Measurements from ENCODE around the gene TLX3.
"Not testable (repeated sequence)": the region's sequence is repeated elsewhere in the genome, so short reads cannot be mapped to it uniquely, and the experiment has no call there.

Gene TLX3

DNA sequence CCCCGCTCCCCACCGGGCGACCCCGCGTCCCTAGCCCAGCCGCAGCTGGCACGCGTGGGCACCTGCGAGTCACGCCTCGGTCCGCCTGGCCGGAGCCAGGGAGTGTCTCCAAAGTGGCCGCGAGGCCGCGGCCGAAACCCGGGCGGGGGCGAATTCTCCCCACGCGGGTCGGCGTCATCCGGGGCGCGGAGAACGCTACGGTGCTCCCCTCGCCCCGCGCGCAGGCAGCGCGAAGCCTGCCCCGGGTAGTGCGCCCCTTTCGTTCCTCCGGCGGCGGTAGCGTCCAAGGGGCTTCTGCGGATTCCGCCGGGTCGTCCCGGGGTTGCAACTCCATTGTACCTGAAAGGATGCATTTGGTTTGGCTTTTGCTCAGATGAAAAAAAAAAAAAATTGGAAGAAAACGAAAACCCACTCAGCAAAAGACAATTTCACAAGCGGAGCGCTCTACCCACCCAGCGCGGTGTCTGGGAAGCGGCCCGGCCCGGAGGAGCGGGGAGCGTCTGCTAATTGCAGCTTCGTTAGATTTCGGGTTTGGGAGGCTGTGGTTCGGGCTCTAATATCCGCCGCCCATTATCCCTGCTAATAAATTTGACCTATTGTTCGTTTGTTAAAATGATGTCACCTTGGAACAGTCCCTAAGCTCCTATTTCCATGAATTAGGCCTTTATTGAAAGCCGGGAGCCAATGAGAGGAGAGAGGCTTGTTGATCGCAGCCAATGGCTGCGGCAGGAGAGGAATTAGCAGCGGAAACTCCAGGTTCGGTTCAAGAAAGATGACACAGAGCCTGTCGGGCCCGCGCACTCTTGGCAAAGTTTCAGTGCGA, at the start of gene TLX3:
TSS of gene TLX3 (plus strand) at position 796 of the 823 bp plus-strand sequence. CDS start 118 bp downstream, outside the sequence.
- no peak for DNase-seq

GRCh38 chr5:171261361-171261760, 47.7 kb upstream of the TLX3 start:
- no peak for DNase-seq

- no peak for DNase-seq
Observed at GRCh38 chr5:171261904-171262303, 47.1 kb upstream of the TLX3 start.

- DNase-seq: no peak
Observed at GRCh38 chr5:171263181-171263580, 45.9 kb upstream of the TLX3 start.

DNA sequence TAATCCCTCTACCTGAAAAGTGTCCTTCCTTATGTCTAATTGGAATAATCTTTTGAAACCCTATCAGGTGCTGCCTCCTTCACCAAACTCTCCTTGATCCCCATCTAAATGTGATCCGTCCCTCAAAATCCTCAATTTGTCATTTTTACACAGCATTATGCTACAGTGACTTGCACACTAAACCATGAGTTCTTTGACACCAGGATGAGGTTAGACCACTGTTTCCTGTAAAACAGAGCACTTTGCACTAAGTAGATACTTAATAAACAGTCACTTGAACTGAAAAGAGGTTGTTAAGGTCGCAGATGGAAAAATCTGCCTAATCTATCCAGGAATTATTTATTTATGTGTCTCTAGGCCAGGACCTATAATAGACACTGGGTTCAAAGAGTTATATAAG, 44.2 kb upstream of the TLX3 start:
- no peak for DNase-seq

- no peak for DNase-seq
Observed at GRCh38 chr5:171268700-171269620, 40.1 kb upstream of the TLX3 start.

GRCh38 chr5:171269717-171270116, 39.3 kb upstream of the TLX3 start:
- DNase-seq: no peak

- DNase-seq: no peak
Observed at GRCh38 chr5:171270136-171270535, 38.9 kb upstream of the TLX3 start.

GRCh38 chr5:171271798-171272197, 37.2 kb upstream of the TLX3 start:
- no peak for DNase-seq

DNA sequence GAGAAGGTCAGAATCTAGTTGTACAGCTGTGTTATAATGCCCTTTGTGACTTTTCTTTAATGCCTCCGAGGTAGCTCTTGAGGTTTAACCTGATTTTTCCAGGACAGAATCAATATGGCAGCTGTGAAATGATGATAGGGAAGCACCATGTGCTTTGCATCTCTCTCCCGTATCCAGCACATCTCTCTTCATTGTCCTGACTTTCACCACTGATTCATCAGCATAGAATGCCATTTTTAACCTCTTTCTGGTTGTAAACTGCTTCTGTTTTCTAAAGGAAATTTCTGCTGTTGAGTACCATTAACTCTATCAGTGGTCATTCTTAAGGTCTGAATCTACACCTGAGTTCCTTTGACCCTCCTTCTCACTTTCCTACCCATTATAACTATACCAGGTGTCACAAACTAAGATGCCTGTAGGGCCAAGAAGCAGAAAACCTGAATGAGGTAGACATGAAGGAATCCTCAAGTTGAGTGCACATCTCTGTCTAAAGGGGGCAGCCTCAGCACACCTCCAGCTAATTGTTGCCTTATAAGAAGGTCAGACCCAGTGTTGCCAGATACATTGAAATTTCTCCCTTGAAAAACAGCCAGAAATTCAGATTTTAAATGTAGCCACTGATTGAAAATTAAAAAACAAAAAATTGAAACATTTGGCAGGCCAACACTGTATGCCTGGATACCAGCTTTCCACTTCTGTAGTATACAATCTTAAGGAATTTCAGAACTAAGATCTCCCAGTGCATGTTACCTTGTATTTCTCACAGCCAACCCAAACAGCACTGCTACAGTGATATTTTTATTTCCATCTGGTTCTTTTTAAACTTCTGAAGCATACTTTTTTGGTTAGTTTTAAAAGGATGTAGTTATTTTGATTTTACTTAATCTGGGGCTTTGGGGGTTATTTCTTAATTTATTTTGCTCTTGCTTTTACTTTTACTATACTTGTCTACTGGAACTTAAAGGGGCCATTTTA, 35.8 kb upstream of the TLX3 start:
- DNase-seq: no peak

GRCh38 chr5:171275841-171276544, 33.1 kb upstream of the TLX3 start:
- DNase-seq: no peak

- no peak for DNase-seq
Observed at GRCh38 chr5:171283753-171284152, 25.3 kb upstream of the TLX3 start.

GRCh38 chr5:171285465-171285864, 23.6 kb upstream of the TLX3 start:
- DNase-seq: no peak

- DNase-seq: no peak
Observed at GRCh38 chr5:171288066-171288465, 21.0 kb upstream of the TLX3 start.

GRCh38 chr5:171291371-171291770, 17.7 kb upstream of the TLX3 start:
- no peak for DNase-seq

DNA sequence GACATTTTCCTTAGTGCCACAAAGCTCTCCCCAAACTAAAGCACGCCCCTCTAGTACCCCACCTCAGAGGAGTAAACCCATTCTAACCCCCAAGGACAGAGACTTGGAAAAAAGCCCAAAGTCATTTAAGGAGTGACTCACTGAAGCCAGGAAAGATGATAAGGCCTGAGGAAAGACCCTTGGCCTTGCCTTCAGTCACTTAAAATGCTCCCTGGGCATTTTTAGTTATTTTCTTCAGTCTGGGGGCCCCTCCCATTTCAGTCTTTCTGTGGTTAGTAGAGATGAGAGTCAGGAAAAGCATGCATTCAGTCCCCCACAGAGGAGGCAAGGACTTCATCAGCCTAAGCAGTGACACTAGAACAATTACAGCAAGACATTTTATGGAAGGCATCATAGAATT, 13.7 kb upstream of the TLX3 start:
- no peak for DNase-seq

GRCh38 chr5:171295801-171296200, 13.2 kb upstream of the TLX3 start:
- no peak for DNase-seq

DNA sequence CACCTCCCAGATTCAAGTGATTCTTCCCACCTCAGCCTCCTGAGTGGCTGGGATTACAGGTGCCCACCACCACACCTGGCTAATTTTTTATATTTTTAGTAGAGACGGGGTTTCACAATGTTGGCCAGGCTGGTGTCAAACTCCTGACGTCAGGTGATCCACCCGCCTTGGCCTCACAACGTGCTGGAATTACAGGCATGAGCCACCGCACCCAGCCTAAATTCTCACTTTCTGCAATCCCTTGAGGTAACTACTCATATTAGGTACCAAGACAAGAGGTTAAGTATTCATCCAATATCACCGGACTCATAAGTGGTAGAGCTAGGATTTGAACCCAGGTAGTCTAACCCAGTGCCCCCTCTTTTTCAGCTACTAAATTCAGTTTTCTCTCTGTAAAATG, 11.1 kb upstream of the TLX3 start:
- not testable (repeated sequence) for DNase-seq

GRCh38 chr5:171299228-171299627, 9.8 kb upstream of the TLX3 start:
- no peak for DNase-seq

- DNase-seq: no peak
Observed at GRCh38 chr5:171299851-171300250, 9.2 kb upstream of the TLX3 start.

DNA sequence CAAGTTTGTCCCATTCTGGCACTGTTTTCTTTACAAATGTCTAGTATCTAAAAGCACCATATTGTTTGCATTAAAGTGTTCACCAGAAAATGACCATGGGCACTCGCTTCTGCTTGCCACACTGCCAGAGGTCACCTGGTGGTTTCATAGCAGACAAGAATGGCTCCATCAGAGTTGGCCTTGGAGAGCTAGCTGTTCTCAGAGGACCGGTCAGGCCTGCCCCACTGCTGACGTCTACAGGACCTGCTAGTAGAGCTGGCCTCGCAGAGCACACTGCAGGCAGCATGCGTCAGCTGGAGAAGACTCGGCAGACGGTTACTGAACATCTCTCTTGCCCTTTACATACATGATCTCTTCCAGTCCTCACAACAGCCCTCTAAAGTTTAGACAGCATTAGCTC, 8.7 kb upstream of the TLX3 start:
- no peak for DNase-seq

- no peak for DNase-seq
Observed at GRCh38 chr5:171306166-171306565, 2.9 kb upstream of the TLX3 start.

Data from stimulated activated CD4-positive, alpha-beta T cell treated with anti-CD3 and anti-CD28 coated beads, Interleukin-15, amount 100 ng/mL, for 24 hours (primary cell).